NCI-H526 treated with DMSO at 0.1 percent for 48 hours (cell line): Measurements from ENCODE around the gene ZNF529.

Source experiments
- DNase-seq: peaks from one replicate; lab custom pipeline; 2025; lab: John Stamatoyannopoulos, UW

The ZNF529 gene

DNA sequence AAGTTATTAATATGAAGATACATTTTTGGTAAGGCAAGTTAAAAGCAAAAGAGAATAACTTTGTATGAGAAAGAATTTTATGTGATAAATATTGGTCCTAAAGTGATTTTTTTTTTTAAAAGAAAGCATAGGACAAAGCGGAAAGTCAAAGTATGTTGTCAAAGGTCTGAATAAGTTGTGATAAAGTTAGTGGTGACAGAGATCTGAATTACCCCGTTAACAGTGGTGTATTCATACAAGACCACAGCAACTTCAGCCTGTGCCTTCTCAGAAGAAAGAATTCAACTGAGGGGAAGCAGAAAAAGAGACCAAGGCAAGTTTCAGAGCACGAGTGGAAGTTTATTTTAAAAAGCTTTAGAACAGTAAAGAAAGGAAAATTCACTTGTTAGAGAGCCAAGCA, 64.8 kb downstream of the ZNF529 start:
- no peak for DNase-seq

DNA sequence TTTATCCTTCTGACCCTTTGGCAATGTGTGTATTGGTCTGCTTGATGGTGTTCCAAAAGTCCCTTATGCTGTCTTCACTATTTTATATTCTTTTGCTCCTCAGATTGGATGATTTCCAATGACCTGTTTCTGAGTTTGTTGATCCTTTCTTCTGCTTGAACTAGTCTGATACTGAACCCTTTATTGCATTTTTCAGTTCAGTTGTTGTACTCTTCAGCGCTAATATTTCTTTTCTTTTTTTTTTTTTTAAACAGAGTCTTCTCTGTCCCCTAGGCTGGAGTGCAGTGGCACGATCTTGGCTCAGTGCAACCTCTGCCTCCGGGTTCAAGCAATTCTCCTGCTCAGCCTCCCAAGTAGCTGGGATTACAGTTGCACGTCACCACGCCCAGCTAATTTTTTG, 71.1 kb downstream of the ZNF529 start:
- DNase-seq, result no peak

DNA sequence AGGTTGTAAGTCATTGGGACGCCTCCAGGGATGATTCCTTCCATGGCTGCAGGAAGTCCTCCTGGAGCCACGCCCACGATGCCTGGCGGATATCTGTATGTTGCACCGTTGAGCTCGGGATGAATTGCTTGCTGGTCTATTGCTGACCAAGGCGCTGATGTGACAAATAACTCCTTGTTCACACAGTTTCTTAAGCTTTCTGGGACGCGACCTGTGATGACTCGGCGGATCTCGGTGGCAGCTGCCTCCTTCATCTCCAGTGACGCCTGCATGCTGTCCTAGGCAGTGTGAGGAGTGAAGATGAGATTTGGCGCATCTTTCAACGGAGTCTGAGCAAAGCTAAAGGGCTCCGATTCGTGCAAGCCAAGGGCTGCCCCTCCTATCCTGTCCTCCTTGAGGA, 76.1 kb downstream of the ZNF529 start:
- DNase-seq, result no peak
